ENCODE measurements around the gene LAMP5. TPM values are rescaled to one million over a fixed set of nuclear protein-coding genes. Genes with fewer than 3 reads are reported as not detected.

Gene LAMP5
- total and polyA plus RNA-seq, 2 experiments from 2014 or later, result 0.89 to 1.9 TPM

GRCh38 chr20:9574181-9574580 is 59.8 kb downstream of the LAMP5 start:
- Histone ChIP-seq H3K9me3 (ENCODE audit: low read depth) (no peaks in the 10 kb centered on the region), H3K36me3 (no peaks in the 10 kb centered on the region), H3K4me1 (ENCODE audit: low read depth) (peaks cover 17% of the 10 kb centered on the region), H3K27me3 (no peaks in the 10 kb centered on the region), H3K4me3 (no peak overlapping the region), H3K27ac (no peak overlapping the region)
- DNase-seq (ENCODE audit: low read depth in 1 of 2, low spot score in 1 of 2), result no peak
- TF ChIP-seq CTCF (IDR thresholded peaks at IDR 0.05; ENCODE audit: low read depth, low read length), result no peak

GRCh38 chr20:9574776-9575175 is 60.4 kb downstream of the LAMP5 start:
- no peak overlapping the region for H3K4me3 ChIP-seq
- no peaks in the 10 kb centered on the region for H3K36me3 ChIP-seq
- DNase-seq (ENCODE audit: low read depth in 1 of 2, low spot score in 1 of 2), result no peak
- no peak for TF ChIP-seq CTCF (IDR thresholded peaks at IDR 0.05; ENCODE audit: low read depth, low read length)
- peaks cover 17% of the 10 kb centered on the region for H3K4me1 ChIP-seq (ENCODE audit: low read depth)
- no peaks in the 10 kb centered on the region for H3K9me3 ChIP-seq (ENCODE audit: low read depth)
- no peaks in the 10 kb centered on the region for H3K27me3 ChIP-seq
- no peak overlapping the region for H3K27ac ChIP-seq

GRCh38 chr20:9575836-9576235 is 61.4 kb downstream of the LAMP5 start:
- H3K27me3 ChIP-seq, result no peaks in the 10 kb centered on the region
- H3K27ac ChIP-seq, result no peak overlapping the region
- H3K9me3 ChIP-seq (ENCODE audit: low read depth), result no peaks in the 10 kb centered on the region
- no peaks in the 10 kb centered on the region for H3K36me3 ChIP-seq
- DNase-seq (ENCODE audit: low read depth in 1 of 2, low spot score in 1 of 2), result no peak
- no peak for TF ChIP-seq CTCF (IDR thresholded peaks at IDR 0.05; ENCODE audit: low read depth, low read length)
- H3K4me3 ChIP-seq, result no peak overlapping the region
- peaks cover 10% of the 10 kb centered on the region for H3K4me1 ChIP-seq (ENCODE audit: low read depth)

- DNase-seq (ENCODE audit: low read depth in 1 of 2, low spot score in 1 of 2), result no peak
- Histone ChIP-seq H3K27me3 (no peaks in the 10 kb centered on the region), H3K9me3 (ENCODE audit: low read depth) (no peaks in the 10 kb centered on the region), H3K4me3 (no peak overlapping the region), H3K36me3 (no peaks in the 10 kb centered on the region), H3K4me1 (ENCODE audit: low read depth) (peaks cover 8% of the 10 kb centered on the region), H3K27ac (no peak overlapping the region)
- no peak for TF ChIP-seq CTCF (IDR thresholded peaks at IDR 0.05; ENCODE audit: low read depth, low read length)
Measured at GRCh38 chr20:9576695-9577094, 62.3 kb downstream of the LAMP5 start.

- TF ChIP-seq CTCF (IDR thresholded peaks at IDR 0.05; ENCODE audit: low read depth, low read length), result no peak
- no peak for DNase-seq (ENCODE audit: low read depth in 1 of 2, low spot score in 1 of 2)
Measured at GRCh38 chr20:9577397-9577796, 63.0 kb downstream of the LAMP5 start.

GRCh38 chr20:9578594-9578993 is 64.2 kb downstream of the LAMP5 start:
- DNase-seq (ENCODE audit: low read depth in 1 of 2, low spot score in 1 of 2), result no peak
- Histone ChIP-seq H3K9me3 (ENCODE audit: low read depth) (no peaks in the 10 kb centered on the region), H3K36me3 (no peaks in the 10 kb centered on the region), H3K4me1 (ENCODE audit: low read depth) (no peaks in the 10 kb centered on the region), H3K27ac (no peak overlapping the region), H3K4me3 (no peak overlapping the region), H3K27me3 (no peaks in the 10 kb centered on the region)
- TF ChIP-seq CTCF (IDR thresholded peaks at IDR 0.05; ENCODE audit: low read depth, low read length), result no peak

More at GRCh38 chr20:9577397-9577796, 63.0 kb downstream of the LAMP5 start:
- H3K27ac ChIP-seq, result no peak overlapping the region
- H3K4me1 ChIP-seq (ENCODE audit: low read depth), result peaks cover 4% of the 10 kb centered on the region
- H3K27me3 ChIP-seq, result no peaks in the 10 kb centered on the region
- no peaks in the 10 kb centered on the region for H3K36me3 ChIP-seq
- H3K4me3 ChIP-seq, result no peak overlapping the region
- H3K9me3 ChIP-seq (ENCODE audit: low read depth), result no peaks in the 10 kb centered on the region

All from cardiac muscle cell (in vitro differentiated cells and primary cell).